Aorta (tissue), 5 donors: ENCODE measurements around the gene NXPH1. TPM values are rescaled to one million over a fixed set of nuclear protein-coding genes. Genes with fewer than 3 reads are reported as not detected.

Experiments
- ATAC-seq: fragments of 200-7000 bp; cut with Tn5 transposase; one replicate; pipeline ENCODE4 v1.9.1; 2022; ENCODE audit warnings: moderate library complexity; ENCODE audit not compliant: low FRiP score
- DNase-seq, 2 donors: peaks; one replicate each; pipeline ENCODE4 v3.0.0-alpha.2; 2020
- H3K27ac ChIP-seq, 2 donors: one replicate each; pipeline ENCODE4 v1.5.1; 2013; ENCODE audit warnings: low read length in 2 of 2, mild to moderate bottlenecking in 2 of 2, moderate library complexity in 2 of 2, control low read depth in 1 of 2, inconsistent platforms in 1 of 2, low read depth in 1 of 2
- H3K27me3 ChIP-seq, 2 donors: one replicate each; pipeline ENCODE4 v1.6.1; 2013; ENCODE audit warnings: control low read depth in 1 of 2, low read length in 1 of 2, mild to moderate bottlenecking in 1 of 2, moderate library complexity in 1 of 2; ENCODE audit not compliant: insufficient read depth in 2 of 2, control insufficient read depth in 1 of 2
- H3K36me3 ChIP-seq, 2 donors: one replicate each; pipeline ENCODE4 v1.6.1; 2013; ENCODE audit warnings: control low read depth in 1 of 2, low read length in 1 of 2, mild to moderate bottlenecking in 1 of 2; ENCODE audit not compliant: insufficient read depth in 2 of 2, control insufficient read depth in 1 of 2
- H3K4me1 ChIP-seq, 2 donors: one replicate each; pipeline ENCODE4 v1.6.1; 2013; ENCODE audit warnings: low read length in 2 of 2, control low read depth in 1 of 2, mild to moderate bottlenecking in 1 of 2, moderate library complexity in 1 of 2; ENCODE audit not compliant: insufficient read depth in 2 of 2, control insufficient read depth in 1 of 2
- H3K4me3 ChIP-seq, 2 donors: one replicate each; pipeline ENCODE4 v1.5.1; 2013; ENCODE audit warnings: low read length in 2 of 2, control low read depth in 1 of 2, mild to moderate bottlenecking in 1 of 2
- H3K9me3 ChIP-seq: one replicate; pipeline ENCODE4 v1.6.1; 2013; ENCODE audit warnings: mild to moderate bottlenecking, low read length; ENCODE audit not compliant: control insufficient read depth
- WGBS, 2 donors: extraction: QIAGEN DNeasy Blood & Tissue Kit; methylation state at CpG; one replicate each; pipeline ENCODE4 v1.1.7; 2013; 5-methylcytosine and 5-hydroxymethylcytosine counted together
- intact Hi-C, 2 donors: fragments of 100-400 bp; cut with DNase I; formaldehyde crosslinking; loops; one replicate each; pipeline versions ENCODE4 v1.14.2 to v1.15.0; 2022
- polyA plus RNA-seq, 2 donors: library from polyadenylated mRNA; stranded (reverse); fragments of 200-250 nt; gene quantifications; one replicate each; pipeline ENCODE4 v1.2.3, GENCODE V29; 2013
- total RNA-seq, 2 donors: library from RNA; stranded (reverse); fragmentation: NEBNext Ultra II Directional; extraction: Animal tissue kit (Norgen Biotek cat#: 25700); gene quantifications; one replicate each; pipeline ENCODE4 v1.2.1, GENCODE V29; 2021
- donor health status: healthy with polysubstance abuse.
- donor health status: Bipolar disorder and iron deficiency.
- donor health status: DM: no; HTN: no; CAD: no.
- donor health status: DM: no; HTN: no; CAD: no.
- donor health status: DM: yes; HTN: yes; CAD: no.

Gene NXPH1
- total and polyA plus RNA-seq, 4 donors, result not detected

- Histone ChIP-seq H3K4me3 (no peak overlapping the region), H3K9me3 (no peaks in the 10 kb centered on the region), H3K36me3 (no peaks in the 10 kb centered on the region), H3K27ac (no peak overlapping the region), H3K4me1 (no peaks in the 10 kb centered on the region), H3K27me3 (peaks cover 0 to 2% of the 10 kb centered on the region in 2 donors)
- WGBS, 2 donors, result 50 to 54% methylated on average over 3 of the region's 3 CpGs
- no peak for ATAC-seq
- intact Hi-C loops, result no loop called here
- no peak for DNase-seq
Observed at GRCh38 chr7:8561449-8561848, 128.0 kb downstream of the NXPH1 start.

- Histone ChIP-seq H3K4me1 (no peaks in the 10 kb centered on the region), H3K27ac (no peak overlapping the region), H3K36me3 (no peaks in the 10 kb centered on the region), H3K4me3 (no peak overlapping the region), H3K27me3 (no peaks in the 10 kb centered on the region), H3K9me3 (no peaks in the 10 kb centered on the region)
- DNase-seq (no peak), ATAC-seq (no peak)
- intact Hi-C loops, result no loop called here
- WGBS, 2 donors, result 75 to 76% methylated on average over 3 of the region's 3 CpGs
Observed at GRCh38 chr7:8564281-8564680, 130.9 kb downstream of the NXPH1 start.

- Histone ChIP-seq H3K4me1 (no peaks in the 10 kb centered on the region), H3K9me3 (no peaks in the 10 kb centered on the region), H3K36me3 (no peaks in the 10 kb centered on the region), H3K27ac (no peak overlapping the region), H3K27me3 (no peaks in the 10 kb centered on the region), H3K4me3 (no peak overlapping the region)
- ATAC-seq, result no peak
- intact Hi-C loops, result no loop called here
- no peak for DNase-seq
- 72 to 77% methylated on average over 2 of the region's 2 CpGs for WGBS, 2 donors
Observed at GRCh38 chr7:8566016-8566415, 132.6 kb downstream of the NXPH1 start.

GRCh38 chr7:8567626-8568025, 134.2 kb downstream of the NXPH1 start:
- H3K4me3 ChIP-seq, result no peak overlapping the region
- H3K27ac ChIP-seq, result no peak overlapping the region
- H3K4me1 ChIP-seq, result no peaks in the 10 kb centered on the region
- no peaks in the 10 kb centered on the region for H3K27me3 ChIP-seq
- no peaks in the 10 kb centered on the region for H3K9me3 ChIP-seq
- ATAC-seq, result no peak
- intact Hi-C loops, result no loop called here
- no peak for DNase-seq
- no peaks in the 10 kb centered on the region for H3K36me3 ChIP-seq
- 68 to 70% methylated on average over 4 of the region's 4 CpGs for WGBS, 2 donors

- no peaks in the 10 kb centered on the region for H3K4me1 ChIP-seq
- no peak for ATAC-seq
- no peaks in the 10 kb centered on the region for H3K36me3 ChIP-seq
- peaks cover 3% of the 10 kb centered on the region for H3K9me3 ChIP-seq
- no peak overlapping the region for H3K27ac ChIP-seq
- H3K4me3 ChIP-seq, result no peak overlapping the region
- H3K27me3 ChIP-seq, result no peaks in the 10 kb centered on the region
- 78 to 79% methylated on average over 6 of the region's 6 CpGs for WGBS, 2 donors
- intact Hi-C loops, result no loop called here
- DNase-seq, result no peak
Observed at GRCh38 chr7:8579661-8580194, 146.3 kb downstream of the NXPH1 start.

- Histone ChIP-seq H3K4me3 (no peak overlapping the region), H3K27me3 (no peaks in the 10 kb centered on the region), H3K36me3 (no peaks in the 10 kb centered on the region), H3K27ac (no peak overlapping the region), H3K9me3 (peaks cover 3% of the 10 kb centered on the region), H3K4me1 (no peaks in the 10 kb centered on the region)
- peak; percentile 55 for ATAC-seq
- whole genome bisulfite sequencing, 2 donors, result 86 to 90% methylated on average over 5 of the region's 5 CpGs
- intact Hi-C loops, result no loop called here
- DNase-seq, result no peak
Observed at GRCh38 chr7:8581842-8582241, 148.4 kb downstream of the NXPH1 start.

GRCh38 chr7:8582728-8583127, 149.3 kb downstream of the NXPH1 start:
- intact Hi-C loops, result no loop called here
- no peak overlapping the region for H3K27ac ChIP-seq
- WGBS, 2 donors, result 62 to 69% methylated on average over 3 of the region's 3 CpGs
- no peaks in the 10 kb centered on the region for H3K4me1 ChIP-seq
- H3K27me3 ChIP-seq, result no peaks in the 10 kb centered on the region
- H3K9me3 ChIP-seq, result peaks cover 3% of the 10 kb centered on the region
- no peak for DNase-seq
- H3K36me3 ChIP-seq, result no peaks in the 10 kb centered on the region
- no peak overlapping the region for H3K4me3 ChIP-seq
- ATAC-seq, result no peak

- 57 to 62% methylated on average over 1 of the region's 1 CpG for WGBS, 2 donors
- Histone ChIP-seq H3K4me1 (no peaks in the 10 kb centered on the region), H3K27ac (no peak overlapping the region), H3K9me3 (peaks cover 3% of the 10 kb centered on the region), H3K27me3 (no peaks in the 10 kb centered on the region), H3K36me3 (no peaks in the 10 kb centered on the region), H3K4me3 (no peak overlapping the region)
- ATAC-seq (no peak), DNase-seq (no peak)
- intact Hi-C loops, result no loop called here
Observed at GRCh38 chr7:8585591-8585990, 152.2 kb downstream of the NXPH1 start.

- Histone ChIP-seq H3K27me3 (no peaks in the 10 kb centered on the region), H3K4me3 (no peak overlapping the region), H3K9me3 (no peaks in the 10 kb centered on the region), H3K27ac (no peak overlapping the region), H3K36me3 (no peaks in the 10 kb centered on the region), H3K4me1 (no peaks in the 10 kb centered on the region)
- intact Hi-C loops, result no loop called here
- ATAC-seq, result no peak
- no peak for DNase-seq
- WGBS, 2 donors, result 74 to 82% methylated on average over 4 of the region's 4 CpGs
Observed at GRCh38 chr7:8590225-8590624, 156.8 kb downstream of the NXPH1 start.
